Mucosa of descending colon (tissue), 3 donors: Measurements from ENCODE around the gene TMEM203. TPM values are rescaled to one million over a fixed set of nuclear protein-coding genes. Genes with fewer than 3 reads are reported as not detected.
"Not testable (repeated sequence)": the region's sequence is repeated elsewhere in the genome, so short reads cannot be mapped to it uniquely, and the experiment has no call there.

Experiments used
- ATAC-seq: fragments of 200-7000 bp; cut with Tn5 transposase; one replicate; pipeline ENCODE4 v1.9.1; 2020; ENCODE audit warnings: mild to moderate bottlenecking, moderate library complexity
- DNase-seq, 3 donors: peaks; one replicate each; pipeline ENCODE4 v3.0.0-alpha.2; 2020
- H3K36me3 ChIP-seq: fragments of 200-600 bp; one replicate; pipeline ENCODE4 v1.8.0; 2021; ENCODE audit warnings: low read depth, mild to moderate bottlenecking
- H3K4me1 ChIP-seq: fragments of 200-600 bp; one replicate; pipeline ENCODE4 v1.8.0; 2021; ENCODE audit warnings: low read depth, mild to moderate bottlenecking
- H3K4me3 ChIP-seq: fragments of 200-600 bp; one replicate; pipeline ENCODE4 v1.8.0; 2021; ENCODE audit warnings: mild to moderate bottlenecking
- H3K9me3 ChIP-seq: fragments of 200-600 bp; one replicate; pipeline ENCODE4 v1.8.0; 2021; ENCODE audit warnings: mild to moderate bottlenecking
- intact Hi-C, 2 donors: fragments of 100-400 bp; cut with DNase I in 1 of 2; cut with micrococcal nuclease in 1 of 2; formaldehyde crosslinking; loops; one replicate each; pipeline versions ENCODE4 v1.11.0 to v1.11.1; 2022; cut with DNase I, micrococcal nuclease
- total RNA-seq, 3 donors: library from RNA; stranded (reverse); fragmentation: NEBNext Ultra II Directional in 2 of 3; extraction: Animal tissue kit (Norgen Biotek cat#: 25700) in 2 of 3; gene quantifications; one replicate each; pipeline versions ENCODE4 v1.2.1 to v1.2.4, GENCODE V29; 2021 to 2023
- TF ChIP-seq, protein P1 (sequence below): fragments of 200-600 bp; IDR thresholded peaks from one replicate; pipeline ENCODE4 v1.8.0; 2022; ENCODE audit warnings: antibody characterized with exemption, mild to moderate bottlenecking
- donor health status: DM: no; HTN: no; CAD: no; lungs with moderate emphysema.
- donor health status: DM: no; HTN: no; CAD: no.
- donor health status: DM: no; HTN: yes; CAD: no.

TMEM203 gene
- total RNA-seq, 3 donors from 2014 or later: 30.6 to 40.4 (median 40.0) TPM

DNA sequence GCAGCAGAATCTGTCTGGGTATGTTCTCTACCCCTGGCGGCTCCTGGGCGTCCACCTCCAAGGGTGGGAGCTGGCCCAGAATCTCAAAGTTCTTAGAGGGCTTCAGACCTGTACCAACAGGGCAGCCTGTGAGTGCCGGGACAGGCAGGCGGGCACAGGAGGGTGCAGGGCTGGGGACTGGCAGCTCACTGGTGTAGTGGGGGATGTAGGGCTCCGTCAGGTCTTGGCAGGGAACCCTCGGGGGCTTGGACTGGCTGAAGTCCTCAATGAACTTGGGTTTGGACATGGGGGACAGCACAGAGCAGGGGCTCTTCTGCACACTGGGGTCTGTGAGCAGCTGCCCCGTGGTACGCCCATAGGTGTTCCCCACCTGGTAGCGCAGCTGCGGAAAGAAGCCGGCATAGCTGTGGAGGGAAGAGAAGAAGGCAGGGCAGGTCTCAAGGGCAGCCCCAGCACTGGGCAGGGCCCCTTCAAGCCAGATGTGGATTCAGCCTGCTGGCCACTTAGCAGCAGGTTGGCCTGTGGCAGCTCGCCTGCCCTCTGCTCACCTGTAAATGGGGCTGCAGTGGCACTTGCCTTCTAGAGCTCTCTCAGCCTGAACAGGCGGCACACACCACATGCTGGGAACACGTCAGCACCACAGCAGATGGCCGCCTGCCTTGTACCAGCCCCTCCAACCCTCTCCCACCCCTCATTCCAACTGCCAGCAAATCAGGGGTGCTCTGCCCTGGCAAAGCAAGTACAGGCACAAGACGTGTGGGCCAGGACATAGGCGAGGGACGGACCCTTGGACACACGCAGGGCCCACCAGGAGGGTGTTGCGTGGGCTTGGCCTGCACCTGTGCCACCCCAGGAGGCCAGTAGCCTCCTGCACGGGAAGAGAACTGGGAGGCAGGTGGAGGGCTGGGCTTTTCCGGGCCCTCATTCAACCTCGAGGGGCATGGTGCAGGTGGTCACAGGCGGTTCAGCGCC is 40.3 kb upstream of the TMEM203 start:
- ATAC-seq (no peak), DNase-seq (no peak)
- intact Hi-C loops: no loop called here
- peaks cover 15% of the 10 kb centered on the region for H3K4me1 ChIP-seq
- TF ChIP-seq, protein P1, sequence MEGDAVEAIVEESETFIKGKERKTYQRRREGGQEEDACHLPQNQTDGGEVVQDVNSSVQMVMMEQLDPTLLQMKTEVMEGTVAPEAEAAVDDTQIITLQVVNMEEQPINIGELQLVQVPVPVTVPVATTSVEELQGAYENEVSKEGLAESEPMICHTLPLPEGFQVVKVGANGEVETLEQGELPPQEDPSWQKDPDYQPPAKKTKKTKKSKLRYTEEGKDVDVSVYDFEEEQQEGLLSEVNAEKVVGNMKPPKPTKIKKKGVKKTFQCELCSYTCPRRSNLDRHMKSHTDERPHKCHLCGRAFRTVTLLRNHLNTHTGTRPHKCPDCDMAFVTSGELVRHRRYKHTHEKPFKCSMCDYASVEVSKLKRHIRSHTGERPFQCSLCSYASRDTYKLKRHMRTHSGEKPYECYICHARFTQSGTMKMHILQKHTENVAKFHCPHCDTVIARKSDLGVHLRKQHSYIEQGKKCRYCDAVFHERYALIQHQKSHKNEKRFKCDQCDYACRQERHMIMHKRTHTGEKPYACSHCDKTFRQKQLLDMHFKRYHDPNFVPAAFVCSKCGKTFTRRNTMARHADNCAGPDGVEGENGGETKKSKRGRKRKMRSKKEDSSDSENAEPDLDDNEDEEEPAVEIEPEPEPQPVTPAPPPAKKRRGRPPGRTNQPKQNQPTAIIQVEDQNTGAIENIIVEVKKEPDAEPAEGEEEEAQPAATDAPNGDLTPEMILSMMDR: no peak
- H3K4me3 ChIP-seq: no peak overlapping the region
- H3K9me3 ChIP-seq: no peaks in the 10 kb centered on the region
- peaks cover 4% of the 10 kb centered on the region for H3K36me3 ChIP-seq

DNA sequence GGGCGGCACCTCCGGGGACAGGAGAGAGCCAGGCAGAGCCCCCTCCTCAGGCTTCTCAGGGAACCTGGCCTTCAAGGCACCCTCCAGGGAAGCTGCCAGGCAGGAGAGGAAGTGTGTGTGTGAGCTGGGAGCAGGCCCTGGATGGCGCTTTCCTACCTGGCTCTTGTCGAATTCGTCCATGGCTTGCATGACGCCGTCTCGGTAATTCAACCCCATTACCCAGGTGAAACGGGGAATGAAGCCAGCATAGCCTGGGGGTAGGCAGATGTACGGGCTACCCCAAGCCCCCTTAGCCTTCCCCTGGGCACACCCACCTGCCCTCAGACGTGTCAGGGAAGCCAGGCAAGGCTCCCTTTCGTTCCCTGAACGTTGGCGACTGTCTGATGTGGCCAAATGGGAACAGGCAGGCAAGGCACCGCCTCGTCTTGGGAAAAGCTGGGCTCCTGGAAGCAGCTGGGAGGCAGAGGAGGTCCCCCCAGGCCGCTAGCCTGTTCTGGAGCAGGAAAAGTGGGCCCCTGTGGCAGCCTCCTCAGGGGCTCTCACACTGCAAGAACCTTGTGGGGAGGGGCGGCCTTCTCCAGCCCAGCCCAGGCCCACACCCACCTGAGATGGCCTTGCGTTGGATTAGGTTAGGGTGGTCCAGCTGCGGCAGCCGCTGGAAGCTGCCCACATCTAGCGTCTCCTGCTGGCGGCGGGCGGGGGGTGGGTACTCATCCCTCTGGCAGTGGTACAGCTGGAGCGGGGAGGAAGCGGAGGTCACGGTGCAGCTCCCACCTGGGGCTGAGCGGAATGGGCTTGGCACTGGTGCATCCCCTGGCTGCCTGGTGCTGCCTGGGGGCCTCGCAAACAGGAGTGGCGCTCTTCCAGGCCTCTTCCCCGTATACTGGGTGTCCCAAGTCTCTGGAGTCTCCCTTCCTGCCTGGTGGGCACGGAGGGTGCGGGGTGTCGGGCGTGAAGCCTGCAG is 39.3 kb upstream of the TMEM203 start:
- DNase-seq: no peak
- Histone ChIP-seq H3K36me3 (peaks cover 4% of the 10 kb centered on the region), H3K4me3 (no peak overlapping the region), H3K4me1 (peaks cover 19% of the 10 kb centered on the region), H3K9me3 (no peaks in the 10 kb centered on the region)
- TF ChIP-seq, protein P1: no peak
- ATAC-seq: no peak
- intact Hi-C loops: no loop called here

DNA sequence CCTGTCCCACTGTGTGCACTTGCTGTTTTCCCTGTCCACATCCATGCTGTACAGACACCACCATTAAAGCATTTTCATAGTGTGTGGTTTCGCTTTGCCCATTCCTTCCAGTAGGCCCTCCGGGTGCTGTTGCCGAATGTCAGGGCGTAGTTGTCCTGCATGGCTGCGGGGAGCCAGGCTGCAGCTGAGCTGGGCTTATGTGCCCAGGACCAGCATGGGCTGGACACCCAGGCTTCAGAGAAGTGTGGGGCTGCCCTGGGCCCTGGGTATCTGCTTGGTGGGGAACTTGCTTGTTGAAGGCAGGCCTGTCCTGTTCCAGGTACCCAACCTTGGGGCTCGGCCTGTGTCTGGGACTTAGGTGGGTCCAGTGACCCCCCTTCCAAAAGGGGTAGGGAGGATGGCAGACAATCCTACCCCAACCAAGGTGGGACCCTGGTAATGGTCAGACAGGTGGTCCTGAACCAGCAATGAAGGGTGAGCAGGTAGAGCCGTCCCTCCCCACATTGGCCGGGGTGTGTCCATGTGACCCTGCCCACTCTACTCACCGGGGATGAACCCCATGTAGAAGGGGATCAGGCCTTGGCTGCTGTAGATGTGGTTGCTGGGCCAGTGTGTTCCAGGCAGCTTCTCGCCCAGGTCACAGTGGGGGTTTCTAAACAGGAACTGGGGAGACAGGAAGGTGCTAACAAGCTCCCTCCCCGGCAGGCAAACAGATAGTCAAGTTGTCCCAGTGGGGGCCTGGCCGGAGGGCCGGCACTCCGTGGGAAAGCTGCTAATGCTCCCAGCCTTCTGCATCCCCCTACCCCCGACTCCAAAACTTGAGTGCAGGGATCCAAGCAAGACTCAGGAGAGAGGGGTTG is 38.4 kb upstream of the TMEM203 start:
- Histone ChIP-seq H3K9me3 (no peaks in the 10 kb centered on the region), H3K36me3 (peaks cover 4% of the 10 kb centered on the region), H3K4me1 (peaks cover 28% of the 10 kb centered on the region), H3K4me3 (no peak overlapping the region)
- ATAC-seq (no peak), DNase-seq (no peak)
- intact Hi-C loops: no loop called here
- TF ChIP-seq, protein P1: no peak

DNA sequence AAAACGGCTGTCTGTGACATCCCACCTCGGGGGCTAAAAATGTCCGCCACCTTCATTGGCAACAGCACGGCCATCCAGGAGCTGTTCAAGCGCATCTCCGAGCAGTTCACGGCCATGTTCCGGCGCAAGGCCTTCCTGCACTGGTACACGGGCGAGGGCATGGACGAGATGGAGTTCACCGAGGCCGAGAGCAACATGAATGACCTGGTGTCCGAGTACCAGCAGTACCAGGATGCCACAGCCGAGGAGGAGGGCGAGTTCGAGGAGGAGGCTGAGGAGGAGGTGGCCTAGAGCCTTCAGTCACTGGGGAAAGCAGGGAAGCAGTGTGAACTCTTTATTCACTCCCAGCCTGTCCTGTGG is 37.8 kb upstream of the TMEM203 start:
- H3K4me3 ChIP-seq, H3K9me3 ChIP-seq, ATAC-seq, DNase-seq, intact Hi-C loops, H3K36me3 ChIP-seq: not testable (repeated sequence)
- peaks cover 34% of the 10 kb centered on the region for H3K4me1 ChIP-seq

DNA sequence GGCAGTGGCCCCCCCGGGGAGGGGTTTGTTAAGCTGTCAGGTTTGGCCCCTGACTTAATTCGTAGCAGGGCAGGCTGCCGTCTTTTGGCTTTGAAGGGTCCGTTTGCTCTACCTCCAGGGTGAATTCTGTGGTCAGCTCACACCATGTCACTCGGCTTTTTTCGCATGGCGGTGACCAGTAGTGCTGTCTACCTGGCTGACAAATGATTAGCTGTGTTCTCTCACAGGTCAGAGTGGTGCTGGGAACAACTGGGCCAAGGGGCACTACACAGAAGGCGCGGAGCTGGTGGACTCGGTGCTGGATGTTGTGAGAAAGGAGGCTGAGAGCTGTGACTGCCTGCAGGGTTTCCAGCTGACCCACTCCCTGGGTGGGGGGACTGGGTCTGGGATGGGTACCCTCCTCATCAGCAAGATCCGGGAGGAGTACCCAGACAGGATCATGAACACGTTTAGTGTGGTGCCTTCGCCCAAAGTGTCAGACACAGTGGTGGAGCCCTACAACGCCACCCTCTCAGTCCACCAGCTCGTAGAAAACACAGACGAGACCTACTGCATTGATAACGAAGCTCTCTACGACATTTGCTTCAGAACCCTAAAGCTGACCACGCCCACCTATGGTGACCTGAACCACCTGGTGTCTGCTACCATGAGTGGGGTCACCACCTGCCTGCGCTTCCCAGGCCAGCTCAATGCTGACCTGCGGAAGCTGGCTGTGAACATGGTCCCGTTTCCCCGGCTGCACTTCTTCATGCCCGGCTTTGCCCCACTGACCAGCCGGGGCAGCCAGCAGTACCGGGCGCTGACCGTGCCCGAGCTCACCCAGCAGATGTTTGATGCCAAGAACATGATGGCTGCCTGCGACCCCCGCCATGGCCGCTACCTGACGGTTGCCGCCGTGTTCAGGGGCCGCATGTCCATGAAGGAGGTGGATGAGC is 37.1 kb upstream of the TMEM203 start:
- DNase-seq (peak in 2 of 3 donors; percentile 30 to 40), ATAC-seq (no peak)
- Histone ChIP-seq H3K4me3 (peak overlapping the region; percentile 65), H3K9me3 (no peaks in the 10 kb centered on the region), H3K36me3 (peaks cover 4% of the 10 kb centered on the region), H3K4me1 (peaks cover 41% of the 10 kb centered on the region)
- TF ChIP-seq, protein P1: no peak
- intact Hi-C loops: no loop called here
